HFFc6 (cell line): ENCODE results near the gene IQCH. TPM values are rescaled to one million over a fixed set of nuclear protein-coding genes. Genes with fewer than 3 reads are reported as not detected.
"Not testable (repeated sequence)": the region's sequence is repeated elsewhere in the genome, so short reads cannot be mapped to it uniquely, and the experiment has no call there.

Experiments used
- DNase-seq: peaks from one replicate; pipeline ENCODE4 v3.0.0-alpha.2; 2018
- H3K27ac Mint-ChIP-seq: 2 replicates; pipeline ENCODE4 v1.8.0; 2020; ENCODE audit warnings: mild to moderate bottlenecking, mixed read lengths
- H3K27me3 Mint-ChIP-seq: 2 replicates; pipeline ENCODE4 v1.8.0; 2021; ENCODE audit warnings: mild to moderate bottlenecking, moderate library complexity, mixed read lengths; ENCODE audit not compliant: insufficient read depth
- H3K36me3 Mint-ChIP-seq: 2 replicates; pipeline ENCODE4 v1.8.0; 2021; ENCODE audit warnings: low read depth, mixed read lengths
- H3K4me1 Mint-ChIP-seq: 2 replicates; pipeline ENCODE4 v1.8.0; 2020; ENCODE audit warnings: low read depth, mixed read lengths
- H3K4me3 Mint-ChIP-seq: 2 replicates; pipeline ENCODE4 v1.8.0; 2020; ENCODE audit warnings: mild to moderate bottlenecking, moderate library complexity, mixed read lengths
- H3K9me3 Mint-ChIP-seq: 2 replicates; pipeline ENCODE4 v1.8.0; 2020; ENCODE audit warnings: mild to moderate bottlenecking, mixed read lengths
- CTCF ChIP-seq: fragments of 200-600 bp; sonication (generic); IDR thresholded peaks from 2 replicates; pipeline ENCODE4 v1.5.0; 2021; ENCODE audit warnings: antibody characterized with exemption, mild to moderate bottlenecking
- total RNA-seq, 6 experiments: library from RNA; stranded (reverse); fragmentation: NEBNext Ultra II Directional; extraction: Animal tissue kit (Norgen Biotek cat#: 25700); gene quantifications; 2 replicates in 1 of 6; 3 replicates in 5 of 6; pipeline ENCODE4 v1.2.3, GENCODE V29; 2021

The IQCH gene
- total RNA-seq, 6 experiments from 2014 or later, result 1.1 to 2.2 (median 1.5) TPM

- H3K27me3 Mint-ChIP-seq, result no peaks in the 10 kb centered on the region; the same call in 1 of the 2 replicates
- peaks cover 6% of the 10 kb centered on the region; the same call in 1 of the 2 replicates for H3K36me3 Mint-ChIP-seq
- no peaks in the 10 kb centered on the region for H3K9me3 Mint-ChIP-seq
- no peak for TF ChIP-seq CTCF
- H3K4me1 Mint-ChIP-seq, result peaks cover 38% of the 10 kb centered on the region
- H3K4me3 Mint-ChIP-seq, result peak overlapping the region; percentile 75
- DNase-seq, result no peak
- peak overlapping the region; percentile 58 for H3K27ac Mint-ChIP-seq
Observed at GRCh38 chr15:67256051-67256450, 1.5 kb downstream of the IQCH start.

GRCh38 chr15:67258412-67258811, 3.8 kb downstream of the IQCH start:
- H3K27ac Mint-ChIP-seq, result not testable (repeated sequence)
- peaks cover 14% of the 10 kb centered on the region for H3K4me1 Mint-ChIP-seq

GRCh38 chr15:67259379-67259778, 4.8 kb downstream of the IQCH start:
- no peak for DNase-seq
- H3K36me3 Mint-ChIP-seq, result no peaks in the 10 kb centered on the region
- H3K9me3 Mint-ChIP-seq, result no peaks in the 10 kb centered on the region
- peaks cover 13% of the 10 kb centered on the region for H3K4me1 Mint-ChIP-seq
- H3K4me3 Mint-ChIP-seq, result no peak overlapping the region
- no peaks in the 10 kb centered on the region; the same call in 1 of the 2 replicates for H3K27me3 Mint-ChIP-seq
- H3K27ac Mint-ChIP-seq, result no peak overlapping the region
- no peak for TF ChIP-seq CTCF

More at GRCh38 chr15:67258412-67258811, 3.8 kb downstream of the IQCH start:
- not testable (repeated sequence) for DNase-seq, H3K36me3 Mint-ChIP-seq, H3K4me3 Mint-ChIP-seq, H3K27me3 Mint-ChIP-seq, H3K9me3 Mint-ChIP-seq

- no peak for DNase-seq
- H3K4me1 Mint-ChIP-seq, result peaks cover 11% of the 10 kb centered on the region
- no peaks in the 10 kb centered on the region for H3K36me3 Mint-ChIP-seq
- H3K27ac Mint-ChIP-seq, result no peak overlapping the region
- H3K27me3 Mint-ChIP-seq, result no peaks in the 10 kb centered on the region; the same call in 1 of the 2 replicates
- TF ChIP-seq CTCF, result no peak
- no peak overlapping the region for H3K4me3 Mint-ChIP-seq
- no peaks in the 10 kb centered on the region for H3K9me3 Mint-ChIP-seq
Observed at GRCh38 chr15:67259806-67260205, 5.2 kb downstream of the IQCH start.

- no peak for DNase-seq
- Mint-ChIP-seq H3K27me3 (no peaks in the 10 kb centered on the region), H3K4me1 (no peaks in the 10 kb centered on the region), H3K36me3 (no peaks in the 10 kb centered on the region), H3K9me3 (no peaks in the 10 kb centered on the region), H3K27ac (no peak overlapping the region), H3K4me3 (no peak overlapping the region)
- TF ChIP-seq CTCF, result no peak
Observed at GRCh38 chr15:67266870-67267269, 12.3 kb downstream of the IQCH start.

GRCh38 chr15:67267440-67267839, 12.9 kb downstream of the IQCH start:
- DNase-seq, result no peak
- no peak for TF ChIP-seq CTCF
- no peak overlapping the region for H3K27ac Mint-ChIP-seq
- H3K9me3 Mint-ChIP-seq, result no peaks in the 10 kb centered on the region
- H3K4me1 Mint-ChIP-seq, result no peaks in the 10 kb centered on the region
- H3K4me3 Mint-ChIP-seq, result no peak overlapping the region
- no peaks in the 10 kb centered on the region for H3K36me3 Mint-ChIP-seq
- no peaks in the 10 kb centered on the region for H3K27me3 Mint-ChIP-seq
